Thoracic aorta (tissue), 2 donors: ENCODE data around the gene KLK11. TPM values are rescaled to one million over a fixed set of nuclear protein-coding genes. Genes with fewer than 3 reads are reported as not detected.

Experiments
- ATAC-seq: fragments of 150-250 bp; one replicate; pipeline ENCODE4 v1.8.0; 2017; ENCODE audit warnings: low read depth; ENCODE audit not compliant: insufficient number of reproducible peaks, low FRiP score
- DNase-seq: peaks from one replicate; pipeline ENCODE4 v3.0.0-alpha.2; 2020; ENCODE audit warnings: low spot score
- H3K27ac ChIP-seq, 2 donors: fragments of 200-600 bp; sonication (generic); 1 replicate in 1 of 2; 2 replicates in 1 of 2; pipeline ENCODE4 v1.5.1; 2016; ENCODE audit warnings: mild to moderate bottlenecking in 2 of 2, moderate library complexity in 2 of 2
- H3K27me3 ChIP-seq: fragments of 200-600 bp; sonication (generic); replicated peaks from 2 replicates; pipeline ENCODE4 v1.6.0; 2016; ENCODE audit warnings: mild to moderate bottlenecking; ENCODE audit not compliant: insufficient read depth
- H3K36me3 ChIP-seq: fragments of 200-600 bp; sonication (generic); one replicate; pipeline ENCODE4 v1.5.1; 2016
- H3K4me1 ChIP-seq, 2 donors: fragments of 200-600 bp; sonication (generic); 1 replicate in 1 of 2; 2 replicates in 1 of 2; pipeline versions ENCODE4 v1.5.1 to v1.6.0; 2016; ENCODE audit warnings: low read depth in 2 of 2, mild to moderate bottlenecking in 1 of 2; ENCODE audit not compliant: control insufficient read depth in 1 of 2
- H3K4me3 ChIP-seq: fragments of 200-600 bp; sonication (generic); 2 replicates; pipeline ENCODE4 v1.5.1; 2016; ENCODE audit warnings: mild to moderate bottlenecking
- H3K9me3 ChIP-seq: fragments of 200-600 bp; sonication (generic); 2 replicates; pipeline ENCODE4 v1.5.1; 2016
- total RNA-seq, 2 donors: library from RNA; depleted of rRNA; stranded (reverse); fragments of >200 nt; gene quantifications; one replicate each; pipeline versions ENCODE4 v1.1.0 to v1.2.3, GENCODE V29; 2016
- TF ChIP-seq, protein P1 (sequence below): fragments of 200-600 bp; sonication (generic); IDR thresholded peaks from one replicate; pipeline ENCODE4 v1.5.1; 2019; ENCODE audit warnings: antibody characterized with exemption

Gene KLK11
- total RNA-seq, 2 donors from 2014 or later: 0.85 TPM; not detected in 1

DNA sequence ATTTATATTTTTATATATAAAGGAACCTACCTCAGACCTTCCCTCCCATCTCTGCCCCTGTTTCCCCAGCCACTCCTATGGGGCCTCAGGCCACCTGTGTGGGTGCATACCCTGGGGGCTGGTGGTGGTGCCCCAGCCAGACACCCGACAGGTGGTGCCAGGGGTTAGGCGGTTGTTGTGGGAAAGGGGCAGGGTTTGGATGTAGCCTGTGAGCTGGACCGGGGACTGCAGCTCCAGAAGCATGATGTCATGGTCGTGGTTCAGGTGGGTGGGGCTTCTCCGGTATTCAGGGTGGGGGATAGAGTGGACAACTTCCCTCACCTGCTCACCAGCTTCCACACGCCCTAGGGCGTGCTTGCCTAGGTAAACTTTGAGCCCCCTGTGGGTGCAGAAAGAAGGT is 33.3 kb upstream of the KLK11 start:
- Histone ChIP-seq H3K27ac (no peak overlapping the region), H3K36me3 (no peaks in the 10 kb centered on the region), H3K9me3 (no peaks in the 10 kb centered on the region), H3K4me3 (no peak overlapping the region), H3K4me1 (no peaks in the 10 kb centered on the region), H3K27me3 (no peaks in the 10 kb centered on the region)
- no peak for ATAC-seq
- TF ChIP-seq, protein P1, sequence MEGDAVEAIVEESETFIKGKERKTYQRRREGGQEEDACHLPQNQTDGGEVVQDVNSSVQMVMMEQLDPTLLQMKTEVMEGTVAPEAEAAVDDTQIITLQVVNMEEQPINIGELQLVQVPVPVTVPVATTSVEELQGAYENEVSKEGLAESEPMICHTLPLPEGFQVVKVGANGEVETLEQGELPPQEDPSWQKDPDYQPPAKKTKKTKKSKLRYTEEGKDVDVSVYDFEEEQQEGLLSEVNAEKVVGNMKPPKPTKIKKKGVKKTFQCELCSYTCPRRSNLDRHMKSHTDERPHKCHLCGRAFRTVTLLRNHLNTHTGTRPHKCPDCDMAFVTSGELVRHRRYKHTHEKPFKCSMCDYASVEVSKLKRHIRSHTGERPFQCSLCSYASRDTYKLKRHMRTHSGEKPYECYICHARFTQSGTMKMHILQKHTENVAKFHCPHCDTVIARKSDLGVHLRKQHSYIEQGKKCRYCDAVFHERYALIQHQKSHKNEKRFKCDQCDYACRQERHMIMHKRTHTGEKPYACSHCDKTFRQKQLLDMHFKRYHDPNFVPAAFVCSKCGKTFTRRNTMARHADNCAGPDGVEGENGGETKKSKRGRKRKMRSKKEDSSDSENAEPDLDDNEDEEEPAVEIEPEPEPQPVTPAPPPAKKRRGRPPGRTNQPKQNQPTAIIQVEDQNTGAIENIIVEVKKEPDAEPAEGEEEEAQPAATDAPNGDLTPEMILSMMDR: no peak
- DNase-seq: no peak

DNA sequence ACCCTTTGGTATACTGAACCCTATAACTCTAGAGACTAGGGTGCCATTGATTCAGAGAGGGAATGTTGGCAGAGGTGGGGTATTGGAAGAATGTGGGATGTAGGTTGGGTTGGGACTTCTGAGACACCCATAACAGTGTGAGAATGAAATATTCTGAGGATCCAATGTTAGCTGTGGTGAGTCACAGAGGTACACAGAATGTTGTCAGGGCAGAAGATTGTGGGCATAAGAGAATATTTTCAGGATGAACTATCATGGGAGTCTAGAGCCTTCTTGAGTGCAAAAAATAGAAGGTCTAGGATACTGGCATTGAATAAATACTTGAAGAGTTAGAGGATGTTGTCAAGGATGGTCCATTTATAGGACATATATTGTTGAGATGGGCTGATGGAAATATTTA is 29.4 kb upstream of the KLK11 start:
- TF ChIP-seq, protein P1: no peak
- H3K4me1 ChIP-seq: no peaks in the 10 kb centered on the region
- H3K4me3 ChIP-seq: no peak overlapping the region
- no peak for ATAC-seq
- no peaks in the 10 kb centered on the region for H3K9me3 ChIP-seq
- no peaks in the 10 kb centered on the region for H3K36me3 ChIP-seq
- H3K27ac ChIP-seq: no peak overlapping the region
- no peak for DNase-seq
- no peaks in the 10 kb centered on the region for H3K27me3 ChIP-seq

DNA sequence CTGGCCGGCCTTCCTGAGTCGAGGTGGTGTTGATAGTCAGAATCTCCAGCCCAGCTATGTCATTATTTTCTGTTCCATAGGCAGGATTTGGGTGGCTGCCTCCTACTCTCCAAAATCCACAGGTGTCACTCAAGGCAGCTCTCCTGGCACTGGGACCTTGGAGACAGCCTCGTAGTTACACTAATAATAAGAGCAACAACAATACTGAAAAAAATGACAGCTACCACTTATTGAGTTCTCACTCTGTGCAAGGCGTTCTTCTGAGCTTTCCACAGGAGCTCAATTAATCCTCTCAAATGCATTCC is 20.6 kb upstream of the KLK11 start:
- Histone ChIP-seq H3K4me3 (no peak overlapping the region), H3K27me3 (no peaks in the 10 kb centered on the region), H3K9me3 (no peaks in the 10 kb centered on the region), H3K27ac (no peak overlapping the region), H3K36me3 (no peaks in the 10 kb centered on the region), H3K4me1 (no peaks in the 10 kb centered on the region)
- DNase-seq (no peak), ATAC-seq (no peak)
- TF ChIP-seq, protein P1: no peak

DNA sequence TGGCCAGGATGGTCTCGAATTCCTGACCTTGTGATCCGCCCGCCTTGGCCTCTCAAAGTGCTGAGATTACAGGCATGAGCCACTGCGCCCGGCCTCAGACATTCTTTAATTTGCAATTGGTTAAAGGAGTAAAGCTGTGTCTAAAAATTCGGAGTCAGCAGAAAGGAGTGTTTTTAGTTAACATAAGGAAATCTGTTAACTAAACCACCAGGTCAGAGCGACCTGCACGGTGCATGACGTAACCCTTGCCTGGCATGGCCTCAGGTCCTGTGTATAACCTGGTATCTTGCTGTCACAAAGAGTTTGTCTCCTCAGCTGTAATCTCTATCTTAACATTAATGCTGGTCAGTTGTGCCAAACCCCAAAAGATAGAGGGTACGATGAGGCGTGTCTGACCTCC is 17.9 kb upstream of the KLK11 start:
- TF ChIP-seq, protein P1: no peak
- Histone ChIP-seq H3K4me1 (no peaks in the 10 kb centered on the region), H3K36me3 (no peaks in the 10 kb centered on the region), H3K9me3 (no peaks in the 10 kb centered on the region), H3K4me3 (no peak overlapping the region), H3K27me3 (no peaks in the 10 kb centered on the region), H3K27ac (no peak overlapping the region)
- ATAC-seq (no peak), DNase-seq (no peak)

DNA sequence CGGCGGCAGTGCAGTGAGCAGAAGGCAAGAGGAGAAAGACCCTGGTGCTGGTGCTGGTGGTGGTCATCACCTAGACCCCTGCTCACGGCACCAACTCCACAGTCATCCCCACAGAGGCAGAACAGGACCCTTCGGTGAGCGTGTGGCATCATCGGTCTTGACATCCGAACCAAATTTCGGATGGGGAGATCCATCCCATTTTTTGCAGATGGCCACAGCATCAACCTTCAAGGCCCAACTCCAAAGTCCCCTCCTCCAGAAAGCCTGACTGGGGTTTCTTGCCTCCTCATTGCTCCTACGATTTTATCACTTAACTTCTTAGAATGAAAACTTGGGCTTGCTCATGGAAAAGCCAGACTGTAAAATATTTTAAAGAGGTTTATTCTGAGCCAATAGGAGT is 17.1 kb upstream of the KLK11 start:
- H3K27ac ChIP-seq: no peak overlapping the region
- no peaks in the 10 kb centered on the region for H3K27me3 ChIP-seq
- ATAC-seq (no peak), DNase-seq (no peak)
- no peaks in the 10 kb centered on the region for H3K36me3 ChIP-seq
- no peaks in the 10 kb centered on the region for H3K4me1 ChIP-seq
- no peak overlapping the region for H3K4me3 ChIP-seq
- H3K9me3 ChIP-seq: no peaks in the 10 kb centered on the region
- TF ChIP-seq, protein P1: no peak
